Transverse colon (tissue), 4 donors: ENCODE measurements around the gene UBAP2L.

Source experiments
- CTCF ChIP-seq, 5 experiments: fragments of 200-600 bp in 3 of 5; fragments of 450-650 bp in 2 of 5; sonication (generic) in 3 of 5; IDR thresholded peaks; 1 replicate in 2 of 5; 2 replicates in 3 of 5; pipeline ENCODE4 v1.5.1; 2016 to 2017; ENCODE audit warnings: antibody characterized with exemption in 5 of 5, inconsistent platforms in 3 of 5, mild to moderate bottlenecking in 2 of 5, moderate library complexity in 1 of 5
- EP300 ChIP-seq: sonication (generic); formaldehyde crosslinking; IDR thresholded peaks from one replicate; pipeline ENCODE4 v1.6.1; 2017; ENCODE audit warnings: antibody characterized with exemption, low read depth
- POLR2A ChIP-seq: fragments of 450-650 bp; IDR thresholded peaks from one replicate; pipeline ENCODE4 v1.6.1; 2016; ENCODE audit warnings: antibody characterized with exemption, mild to moderate bottlenecking, moderate library complexity
- POLR2AphosphoS5 ChIP-seq, 3 donors: sonication (generic); formaldehyde crosslinking; IDR thresholded peaks; one replicate each; pipeline ENCODE4 v1.6.1; 2016; ENCODE audit warnings: antibody characterized with exemption in 3 of 3

GRCh38 chr1:154258784-154259183 lies 38.0 kb downstream of the UBAP2L start:
- TF ChIP-seq CTCF (IDR thresholded peaks at IDR 0.05) (no peak), POLR2AphosphoS5 (IDR thresholded peaks at IDR 0.05) (no peak), EP300 (no peak), POLR2A (no peak)
